Stimulated activated naive CD8-positive, alpha-beta T cell treated with anti-CD3 and anti-CD28 coated beads, Interleukin-15, Interleukin-2, amounts not matched to agents 100 ng/mL and 50 ng/mL, for 24 hours (primary cell): ENCODE measurements around the gene PDLIM7.

ENCODE experiments used
- H3K27ac Mint-ChIP-seq: one replicate; pipeline ENCODE4 v1.8.0; 2021; ENCODE audit warnings: mild to moderate bottlenecking, mixed read lengths
- H3K27me3 Mint-ChIP-seq: one replicate; pipeline ENCODE4 v1.8.0; 2021; ENCODE audit warnings: mixed read lengths
- H3K36me3 Mint-ChIP-seq: one replicate; pipeline ENCODE4 v1.8.0; 2021; ENCODE audit warnings: low read depth, mixed read lengths
- H3K4me1 Mint-ChIP-seq: one replicate; pipeline ENCODE4 v1.8.0; 2021; ENCODE audit warnings: low read depth, mixed read lengths
- H3K4me3 Mint-ChIP-seq: one replicate; pipeline ENCODE4 v1.8.0; 2021; ENCODE audit warnings: mild to moderate bottlenecking, mixed read lengths
- H3K9me3 Mint-ChIP-seq: one replicate; pipeline ENCODE4 v1.8.0; 2021; ENCODE audit warnings: mixed read lengths

The PDLIM7 gene

GRCh38 chr5:177514541-177514940 lies 17.1 kb upstream of the PDLIM7 start:
- H3K27ac Mint-ChIP-seq = no peak overlapping the region
- no peaks in the 10 kb centered on the region for H3K27me3 Mint-ChIP-seq
- no peak overlapping the region for H3K4me3 Mint-ChIP-seq
- no peaks in the 10 kb centered on the region for H3K9me3 Mint-ChIP-seq
- H3K4me1 Mint-ChIP-seq = peaks cover 50% of the 10 kb centered on the region
- peaks cover 70% of the 10 kb centered on the region for H3K36me3 Mint-ChIP-seq

GRCh38 chr5:177513500-177513899 lies 16.1 kb upstream of the PDLIM7 start:
- Mint-ChIP-seq H3K9me3 (no peaks in the 10 kb centered on the region), H3K4me3 (no peak overlapping the region), H3K4me1 (peaks cover 42% of the 10 kb centered on the region), H3K36me3 (peaks cover 66% of the 10 kb centered on the region), H3K27me3 (no peaks in the 10 kb centered on the region), H3K27ac (no peak overlapping the region)

DNA sequence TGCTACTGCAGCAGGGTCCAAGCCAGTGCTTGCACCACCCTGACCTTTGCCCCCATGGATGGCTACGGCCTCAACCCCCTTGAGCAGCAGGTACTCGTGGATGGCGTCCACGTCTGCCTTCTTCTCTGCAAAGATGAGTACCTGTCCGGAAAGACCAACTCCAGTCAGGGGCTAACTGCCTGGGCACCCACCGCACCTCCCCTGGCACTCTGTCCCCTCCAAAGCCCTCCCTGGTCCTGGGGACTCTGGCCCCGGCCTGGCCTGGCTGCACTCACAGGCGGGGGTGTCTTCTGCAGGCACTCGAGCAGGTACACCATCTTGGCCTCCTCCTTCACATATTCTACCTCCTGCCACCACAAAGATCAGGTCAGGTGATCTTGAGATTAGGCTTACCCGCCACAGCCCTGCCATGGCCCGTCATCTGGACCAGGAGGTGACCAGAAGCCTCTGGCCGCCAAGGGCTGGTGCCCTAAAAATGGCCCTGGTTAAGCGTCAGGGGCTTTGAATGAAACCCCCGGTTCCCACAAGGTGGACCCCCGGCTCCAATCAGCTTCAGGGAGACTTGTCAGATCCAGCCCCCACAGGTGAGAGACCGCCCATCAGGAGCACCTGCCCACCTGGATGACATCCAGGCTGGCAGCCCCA lies 15.5 kb upstream of the PDLIM7 start:
- peaks cover 43% of the 10 kb centered on the region for H3K4me1 Mint-ChIP-seq
- H3K36me3 Mint-ChIP-seq = peaks cover 66% of the 10 kb centered on the region
- no peak overlapping the region for H3K27ac Mint-ChIP-seq
- no peaks in the 10 kb centered on the region for H3K9me3 Mint-ChIP-seq
- no peak overlapping the region for H3K4me3 Mint-ChIP-seq
- no peaks in the 10 kb centered on the region for H3K27me3 Mint-ChIP-seq

DNA sequence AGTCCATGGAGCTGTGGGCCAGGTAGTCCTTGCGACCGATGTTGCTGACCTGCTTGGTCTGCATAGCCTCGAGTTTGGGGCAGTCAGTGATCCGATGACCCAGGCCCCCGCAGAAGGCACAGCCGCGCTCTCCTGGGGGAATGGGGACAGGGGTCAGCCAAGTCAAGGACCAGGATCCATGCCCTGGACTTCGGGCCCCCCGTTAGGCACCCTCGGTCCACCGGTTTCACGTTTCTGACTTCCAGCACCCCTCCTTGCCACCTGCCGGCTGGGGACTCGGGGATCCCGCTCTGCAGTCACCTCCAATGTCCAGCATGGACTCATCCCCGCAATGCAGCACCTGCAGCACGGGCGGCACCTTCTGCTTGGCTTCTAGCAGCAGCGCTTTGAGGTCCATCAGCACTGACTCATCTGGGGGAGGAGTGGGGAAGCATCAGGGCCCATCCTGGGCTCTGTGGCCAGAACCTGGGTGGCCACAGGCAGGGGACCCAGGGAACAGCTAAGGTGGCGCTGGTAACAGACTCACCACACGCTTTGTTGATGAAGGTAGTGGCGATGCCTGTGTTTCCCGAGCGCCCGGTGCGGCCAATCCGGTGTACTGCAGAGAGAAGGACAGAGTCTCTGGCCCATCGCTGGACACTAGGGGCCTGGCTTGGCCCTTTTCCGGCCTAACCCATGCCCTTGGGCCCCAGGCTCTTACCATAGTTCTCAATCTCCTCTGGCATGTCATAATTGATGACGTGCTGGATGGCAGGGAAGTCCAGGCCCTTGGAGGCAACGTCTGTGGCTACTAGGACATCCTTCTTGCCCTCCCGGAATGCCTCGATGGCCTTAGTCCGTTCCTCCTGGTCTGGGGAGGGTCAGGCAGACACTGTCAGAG lies 14.6 kb upstream of the PDLIM7 start:
- peaks cover 62% of the 10 kb centered on the region for H3K36me3 Mint-ChIP-seq
- H3K9me3 Mint-ChIP-seq = no peaks in the 10 kb centered on the region
- H3K4me1 Mint-ChIP-seq = peaks cover 42% of the 10 kb centered on the region
- no peak overlapping the region for H3K27ac Mint-ChIP-seq
- H3K4me3 Mint-ChIP-seq = no peak overlapping the region
- no peaks in the 10 kb centered on the region for H3K27me3 Mint-ChIP-seq

DNA sequence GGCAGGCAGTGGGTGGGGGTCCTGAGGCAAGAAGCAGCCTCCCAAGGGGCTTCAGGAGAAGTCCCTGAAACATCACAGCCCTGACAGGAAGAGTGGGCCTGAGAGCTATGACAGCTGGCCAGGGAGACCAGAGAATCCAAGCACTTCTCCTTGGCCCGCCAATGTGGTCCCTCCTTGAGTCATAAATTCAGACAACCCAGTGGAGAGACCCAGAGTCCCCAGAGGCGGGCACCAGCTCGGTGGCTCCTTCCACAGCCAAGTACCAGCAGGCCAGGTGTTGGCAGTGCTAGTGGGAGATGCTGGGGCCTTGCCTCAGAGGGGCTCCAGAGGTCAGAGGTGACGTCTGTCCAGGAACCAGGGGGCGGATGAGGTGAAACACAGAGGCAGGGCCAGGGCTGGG lies 13.8 kb upstream of the PDLIM7 start:
- Mint-ChIP-seq H3K27me3 (no peaks in the 10 kb centered on the region), H3K4me1 (peaks cover 35% of the 10 kb centered on the region), H3K9me3 (no peaks in the 10 kb centered on the region), H3K4me3 (no peak overlapping the region), H3K36me3 (peaks cover 54% of the 10 kb centered on the region), H3K27ac (peak overlapping the region; percentile 15)

DNA sequence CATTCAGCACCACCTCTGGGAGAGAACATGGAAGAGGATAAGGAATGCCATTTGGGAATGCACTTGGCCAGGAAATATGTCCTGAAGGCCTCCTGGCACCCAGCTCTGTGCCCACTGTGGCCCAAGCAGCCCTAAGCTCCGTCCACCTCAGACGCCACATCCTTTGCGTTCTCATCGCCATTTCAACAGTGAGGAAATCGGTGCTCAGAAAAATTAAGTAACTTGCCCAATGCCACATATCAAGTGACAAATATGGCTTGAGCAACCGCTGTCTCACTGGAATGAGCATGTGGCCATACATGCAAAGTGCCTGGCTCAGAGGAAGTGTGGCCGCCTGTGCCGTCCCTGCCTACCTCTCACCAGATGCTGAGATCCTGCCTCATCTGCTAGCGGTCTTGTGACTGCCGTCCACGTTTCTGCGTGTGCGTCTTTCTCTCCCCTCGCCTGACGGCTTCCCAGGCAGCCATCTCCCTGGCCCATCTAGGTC lies 13.2 kb upstream of the PDLIM7 start:
- H3K9me3 Mint-ChIP-seq = no peaks in the 10 kb centered on the region
- no peak overlapping the region for H3K4me3 Mint-ChIP-seq
- H3K27ac Mint-ChIP-seq = no peak overlapping the region
- no peaks in the 10 kb centered on the region for H3K27me3 Mint-ChIP-seq
- peaks cover 48% of the 10 kb centered on the region for H3K36me3 Mint-ChIP-seq
- peaks cover 30% of the 10 kb centered on the region for H3K4me1 Mint-ChIP-seq

- no peak overlapping the region for H3K27ac Mint-ChIP-seq
- peaks cover 43% of the 10 kb centered on the region for H3K36me3 Mint-ChIP-seq
- H3K4me3 Mint-ChIP-seq = peak overlapping the region; percentile 51
- peaks cover 24% of the 10 kb centered on the region for H3K4me1 Mint-ChIP-seq
- H3K9me3 Mint-ChIP-seq = no peaks in the 10 kb centered on the region
- no peaks in the 10 kb centered on the region for H3K27me3 Mint-ChIP-seq
Observed at GRCh38 chr5:177509991-177510566, 12.7 kb upstream of the PDLIM7 start.

DNA sequence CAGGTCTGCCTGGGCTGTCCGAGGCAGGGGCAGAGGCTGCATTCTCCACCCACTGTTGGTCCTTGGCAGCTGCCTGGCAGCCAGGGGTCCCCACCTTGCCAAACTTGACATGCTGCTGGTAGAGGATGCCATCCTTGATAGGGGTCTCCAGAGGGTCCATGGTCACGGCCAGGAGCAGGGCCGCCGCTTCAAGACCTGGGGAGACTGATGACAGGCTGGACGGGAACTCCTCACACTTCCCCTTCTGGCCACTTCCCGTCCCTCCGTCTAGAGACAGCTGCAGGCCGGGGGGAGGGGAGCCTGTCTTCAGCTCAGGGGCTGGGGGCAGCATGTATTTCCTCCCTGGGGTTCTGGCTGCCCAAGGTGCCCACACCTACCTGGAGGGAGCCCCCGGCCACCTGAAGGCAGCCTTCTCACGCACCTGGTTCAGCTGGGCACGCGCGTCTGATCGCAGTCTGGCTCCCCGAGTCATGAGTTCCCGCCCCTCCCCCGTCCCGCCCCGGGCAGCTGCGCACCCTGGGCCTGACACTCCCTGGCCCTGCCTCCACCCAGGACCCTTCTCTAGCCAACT lies 12.1 kb upstream of the PDLIM7 start, which contains the start of gene DOK3:
Gene DOK3, minus strand, starts transcription at position 446 of the 571 bp plus-strand sequence. Its CDS starts 286 bp downstream, at position 160.
- peaks cover 40% of the 10 kb centered on the region for H3K36me3 Mint-ChIP-seq
- H3K4me3 Mint-ChIP-seq = peak within 1 kb of the TSS; percentile 51
- H3K9me3 Mint-ChIP-seq = no peaks in the 10 kb centered on the region
- no peak within 1 kb of the TSS for H3K27ac Mint-ChIP-seq
- H3K27me3 Mint-ChIP-seq = no peaks in the 10 kb centered on the region
- peaks cover 18% of the 10 kb centered on the region for H3K4me1 Mint-ChIP-seq

GRCh38 chr5:177508837-177509236 lies 11.4 kb upstream of the PDLIM7 start:
- peaks cover 34% of the 10 kb centered on the region for H3K36me3 Mint-ChIP-seq
- peak overlapping the region; percentile 51 for H3K4me3 Mint-ChIP-seq
- peaks cover 16% of the 10 kb centered on the region for H3K4me1 Mint-ChIP-seq
- H3K27me3 Mint-ChIP-seq = no peaks in the 10 kb centered on the region
- H3K27ac Mint-ChIP-seq = no peak overlapping the region
- no peaks in the 10 kb centered on the region for H3K9me3 Mint-ChIP-seq

DNA sequence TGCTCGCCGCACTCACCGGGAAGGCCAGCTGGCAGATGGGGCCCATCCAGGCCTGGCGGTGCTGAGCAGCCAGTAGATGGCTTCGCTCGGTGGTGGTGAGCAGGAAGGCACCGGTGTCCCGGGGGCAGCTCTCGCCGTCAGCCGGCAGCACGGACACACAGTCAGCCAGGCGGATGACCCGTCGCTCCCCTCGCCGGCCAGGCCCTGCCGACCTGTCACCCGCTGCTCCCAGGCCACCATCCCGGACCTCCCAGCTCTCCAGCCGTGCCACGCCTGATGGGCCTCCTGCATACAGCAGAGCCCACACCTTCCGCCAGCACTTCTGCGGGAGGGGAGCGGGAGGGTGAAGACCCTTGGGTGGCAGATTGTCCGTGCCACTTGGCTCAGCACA lies 10.8 kb upstream of the PDLIM7 start:
- Mint-ChIP-seq H3K27me3 (no peaks in the 10 kb centered on the region), H3K4me1 (peaks cover 16% of the 10 kb centered on the region), H3K27ac (no peak overlapping the region), H3K36me3 (peaks cover 28% of the 10 kb centered on the region), H3K9me3 (no peaks in the 10 kb centered on the region), H3K4me3 (no peak overlapping the region)

DNA sequence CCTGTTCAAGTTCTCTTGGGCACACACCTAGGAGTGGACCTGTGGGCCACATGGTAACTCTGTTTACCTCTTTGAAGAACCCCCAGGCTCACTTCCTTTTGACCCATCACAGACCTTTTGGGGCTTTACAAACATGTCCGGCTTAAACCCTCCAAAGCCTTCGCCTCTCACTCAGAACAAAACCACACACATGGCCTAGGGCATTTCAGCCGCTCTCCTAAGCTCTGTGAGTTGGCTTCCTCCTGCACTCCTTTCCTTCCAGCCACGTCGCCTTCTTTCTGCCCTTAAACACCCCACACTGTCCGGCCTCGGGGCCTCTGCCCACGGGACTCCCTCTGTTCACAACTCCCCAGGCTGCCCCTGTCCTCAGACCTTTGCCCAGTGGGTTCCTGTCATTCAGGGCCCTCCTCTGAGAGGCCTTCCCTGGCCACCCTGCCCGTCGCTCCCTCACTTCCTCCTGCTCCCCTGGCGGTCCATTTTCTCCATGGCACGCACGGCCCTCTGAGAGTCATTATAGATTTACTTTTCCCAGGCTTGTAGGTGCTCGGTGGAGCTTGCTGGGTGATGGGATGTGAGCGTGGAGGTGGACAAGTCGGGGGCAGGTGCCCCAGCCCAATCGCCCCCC lies 10.3 kb upstream of the PDLIM7 start:
- H3K4me1 Mint-ChIP-seq = peaks cover 16% of the 10 kb centered on the region
- H3K36me3 Mint-ChIP-seq = peaks cover 22% of the 10 kb centered on the region
- H3K9me3 Mint-ChIP-seq = no peaks in the 10 kb centered on the region
- H3K4me3 Mint-ChIP-seq = peak overlapping the region; percentile 44
- peak overlapping the region; percentile 3 for H3K27ac Mint-ChIP-seq
- no peaks in the 10 kb centered on the region for H3K27me3 Mint-ChIP-seq

GRCh38 chr5:177507165-177507564 lies 9.8 kb upstream of the PDLIM7 start:
- H3K27ac Mint-ChIP-seq = peak overlapping the region; percentile 3
- peaks cover 17% of the 10 kb centered on the region for H3K36me3 Mint-ChIP-seq
- H3K27me3 Mint-ChIP-seq = no peaks in the 10 kb centered on the region
- peaks cover 18% of the 10 kb centered on the region for H3K4me1 Mint-ChIP-seq
- no peak overlapping the region for H3K4me3 Mint-ChIP-seq
- H3K9me3 Mint-ChIP-seq = no peaks in the 10 kb centered on the region

GRCh38 chr5:177505075-177505474 lies 7.7 kb upstream of the PDLIM7 start:
- H3K4me3 Mint-ChIP-seq = no peak overlapping the region
- no peaks in the 10 kb centered on the region for H3K36me3 Mint-ChIP-seq
- H3K9me3 Mint-ChIP-seq = no peaks in the 10 kb centered on the region
- peaks cover 12% of the 10 kb centered on the region for H3K4me1 Mint-ChIP-seq
- no peak overlapping the region for H3K27ac Mint-ChIP-seq
- H3K27me3 Mint-ChIP-seq = no peaks in the 10 kb centered on the region
